Stimulated activated CD4-positive, alpha-beta T cell treated with anti-CD3 and anti-CD28 coated beads, Interleukin-12 subunit alpha, Interleukin-12 subunit beta, amount 100 ng/mL, for 4 hours (primary cell): ENCODE data around the gene NUBPL.
A peak's percentile ranks its signal among the peaks of the same experiment; 100 is the strongest.

Experiments used
- DNase-seq: peaks from one replicate; pipeline ENCODE4 v3.0.0-alpha.2; 2020

NUBPL gene

DNA sequence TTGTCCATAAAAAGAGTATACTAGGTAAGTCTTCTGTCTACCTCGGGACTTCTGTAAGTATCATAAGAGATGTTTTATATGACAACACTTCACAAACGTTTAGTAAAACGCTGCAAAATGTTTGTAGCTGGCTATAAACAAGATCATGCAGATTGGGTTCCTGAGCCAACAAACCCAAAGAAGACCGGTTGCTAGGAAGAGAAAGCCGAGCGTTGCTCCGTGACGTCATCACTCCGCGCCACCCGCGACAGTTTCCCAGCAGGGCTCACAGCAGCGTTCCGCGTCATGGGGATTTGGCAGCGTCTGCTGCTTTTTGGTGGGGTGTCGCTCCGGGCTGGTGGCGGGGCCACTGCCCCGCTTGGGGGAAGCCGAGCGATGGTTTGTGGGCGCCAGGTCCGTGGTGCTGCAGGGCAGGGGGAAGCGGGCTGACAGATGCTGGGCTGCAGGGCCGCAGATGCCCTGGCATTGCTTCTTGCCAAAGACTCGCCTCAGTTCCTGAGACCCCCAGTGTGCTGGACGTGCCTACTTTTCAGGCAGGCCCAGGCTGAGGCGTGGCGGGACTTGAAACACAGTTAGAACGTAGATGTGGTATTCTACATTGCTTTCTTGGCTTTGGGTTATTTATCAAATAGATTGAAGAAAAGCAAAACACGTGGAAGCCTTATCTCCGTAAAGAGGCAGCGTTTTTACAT lies at the start of gene NUBPL:
NUBPL (plus strand) TSS at position 250 of the 692 bp plus-strand sequence; CDS start at position 286, 36 bp downstream.
- DNase-seq, result peak; percentile 97

DNA sequence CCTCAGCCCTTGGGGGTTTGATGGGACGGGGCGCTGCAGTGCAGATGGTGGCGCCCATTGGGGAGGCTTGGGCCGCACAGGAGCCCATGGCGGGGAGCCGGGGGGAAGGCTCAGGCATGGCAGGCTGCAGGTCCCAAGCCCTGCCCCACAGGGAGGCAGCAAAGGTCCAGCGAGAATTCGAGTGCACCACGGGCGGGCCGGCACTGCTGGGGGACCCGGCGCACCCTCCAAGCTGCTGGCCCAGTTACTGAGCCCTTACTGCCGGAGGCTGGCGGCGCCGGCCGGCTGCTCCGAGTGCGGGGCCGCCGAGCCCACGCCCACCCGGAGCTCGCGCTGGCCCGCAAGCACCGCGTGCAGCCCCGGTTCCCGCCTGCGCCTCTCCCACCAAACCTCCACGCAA lies 34.1 kb upstream of the NUBPL start:
- DNase-seq, result no peak

DNA sequence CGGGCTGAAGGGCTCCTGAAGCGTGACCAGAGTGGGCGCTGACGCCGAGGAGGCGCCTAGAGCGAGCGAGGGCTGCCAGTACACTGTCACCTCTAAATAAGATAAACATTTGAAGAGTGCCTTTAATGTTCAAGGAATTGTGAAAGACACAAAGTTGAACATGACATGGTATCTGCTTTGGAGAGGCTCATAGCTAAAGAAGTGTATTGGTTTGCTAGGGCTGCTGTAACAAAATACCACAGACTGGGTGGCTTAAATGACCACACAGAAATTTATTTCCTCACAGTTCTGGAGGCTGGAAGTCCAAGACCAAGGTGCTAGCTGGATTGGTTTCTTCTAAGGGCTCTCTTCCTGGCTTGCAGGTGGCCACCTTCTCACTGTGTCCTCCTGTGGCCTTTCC lies 33.7 kb upstream of the NUBPL start:
- no peak for DNase-seq

DNA sequence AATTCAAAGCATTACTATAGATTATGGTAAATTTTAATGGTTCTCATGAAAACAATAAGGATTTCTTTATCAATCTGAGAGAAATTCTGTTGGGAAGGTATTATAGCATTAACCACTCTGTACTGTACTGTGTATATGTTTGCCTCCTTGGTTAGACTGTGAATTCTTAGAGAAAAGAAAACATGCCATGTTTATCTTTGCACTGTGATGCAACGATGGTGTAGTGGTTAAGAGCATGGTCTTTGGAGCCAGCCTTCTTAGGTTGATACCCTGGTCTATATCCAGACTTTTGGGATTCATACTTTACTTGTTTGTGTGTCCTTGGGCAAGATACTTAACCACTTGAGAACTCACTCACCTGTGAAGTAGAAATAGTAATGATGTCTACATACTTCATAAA lies 32.2 kb upstream of the NUBPL start:
- DNase-seq, result no peak

- no peak for DNase-seq
Observed at GRCh38 chr14:31530136-31530535, 31.1 kb upstream of the NUBPL start.

DNA sequence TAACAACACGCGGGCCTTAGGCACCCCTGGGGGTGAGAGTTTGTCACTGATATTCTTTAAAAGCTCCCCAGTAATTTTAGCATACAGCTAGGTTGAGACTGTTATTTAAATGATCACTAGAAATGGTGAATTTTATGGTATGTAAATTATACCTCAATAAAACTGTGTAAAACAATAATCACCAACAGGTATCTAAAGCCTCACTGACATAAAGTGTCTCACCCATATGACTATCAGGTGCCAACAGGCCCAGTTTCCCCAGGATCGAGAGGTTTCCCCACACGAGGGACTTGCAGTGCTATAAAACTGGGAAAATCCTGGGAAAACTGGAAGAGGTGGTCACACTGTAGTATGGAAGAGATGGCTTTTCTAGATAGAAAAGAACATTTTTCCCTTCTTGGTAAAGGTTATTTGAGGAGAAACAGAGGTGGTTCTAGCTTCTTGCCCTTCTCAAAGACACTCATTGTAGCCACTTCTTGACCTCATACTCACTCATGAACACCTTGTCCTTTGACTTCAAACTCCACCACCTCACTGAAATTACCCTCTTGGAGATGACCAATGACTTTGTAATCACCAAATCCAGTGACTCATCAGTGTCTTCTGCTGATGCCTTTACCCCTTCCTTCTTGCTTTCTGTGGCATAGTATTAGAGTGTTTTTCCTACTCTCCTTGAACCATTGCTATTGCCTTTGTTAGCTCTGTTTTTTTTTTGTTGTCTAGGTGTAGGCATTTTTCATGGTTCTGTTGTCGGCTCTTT lies 24.8 kb upstream of the NUBPL start:
- no peak for DNase-seq

DNA sequence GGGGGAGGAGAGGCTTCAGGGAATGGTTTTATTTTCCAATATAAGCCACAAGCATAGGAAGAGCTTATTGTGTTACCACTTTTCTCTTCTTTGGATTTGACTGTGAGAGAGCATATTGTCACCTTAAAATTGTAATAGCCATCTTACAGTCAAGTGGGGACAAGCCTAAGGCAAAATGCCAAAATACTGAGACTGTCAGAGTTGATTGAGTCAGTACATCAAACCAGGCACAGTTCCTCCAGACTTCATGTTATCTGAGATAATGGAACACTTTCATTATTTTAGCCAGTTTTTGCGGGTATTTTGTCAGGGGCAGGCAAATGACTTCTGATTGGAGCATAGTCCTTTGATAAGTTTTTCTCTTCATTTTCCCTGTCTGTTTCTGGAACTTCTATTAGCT lies 19.5 kb upstream of the NUBPL start:
- DNase-seq, result no peak

DNA sequence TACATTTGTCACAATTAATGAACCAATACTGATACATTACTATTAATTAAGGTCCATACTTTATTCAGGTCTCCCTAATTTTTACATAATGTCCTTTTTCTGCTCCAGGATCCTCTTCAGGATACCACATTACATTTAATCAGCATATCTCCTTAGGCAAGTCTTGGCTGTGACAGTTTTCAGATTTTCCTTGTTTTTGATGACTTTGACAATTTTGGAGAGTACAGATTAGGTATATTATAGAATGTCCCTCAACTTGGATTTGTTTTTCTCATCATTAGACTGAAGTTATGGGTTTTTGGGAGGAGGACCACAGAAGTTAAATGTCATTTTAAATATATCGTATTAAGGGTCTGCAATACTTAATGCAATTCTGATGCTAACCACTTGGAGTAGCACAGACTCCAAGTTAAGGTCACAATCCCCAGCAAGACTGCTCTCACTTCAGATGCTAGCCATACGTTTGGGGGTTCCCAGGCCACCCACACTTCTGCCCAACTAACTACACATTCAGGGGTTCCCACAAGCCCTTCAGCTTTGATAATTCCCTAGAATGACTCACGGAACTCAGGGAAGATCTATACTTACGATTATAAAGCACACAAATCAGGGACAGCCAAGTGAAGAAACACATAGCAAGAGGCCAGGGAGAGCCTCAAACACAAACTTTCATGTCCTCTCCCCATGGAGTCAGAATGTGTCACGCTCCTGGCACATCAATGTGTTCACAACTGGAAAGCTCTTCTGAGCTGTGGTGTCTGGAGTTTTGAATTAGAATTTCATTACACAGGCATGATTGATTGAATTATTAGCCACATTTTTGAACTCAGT lies 17.0 kb upstream of the NUBPL start:
- no peak for DNase-seq

DNA sequence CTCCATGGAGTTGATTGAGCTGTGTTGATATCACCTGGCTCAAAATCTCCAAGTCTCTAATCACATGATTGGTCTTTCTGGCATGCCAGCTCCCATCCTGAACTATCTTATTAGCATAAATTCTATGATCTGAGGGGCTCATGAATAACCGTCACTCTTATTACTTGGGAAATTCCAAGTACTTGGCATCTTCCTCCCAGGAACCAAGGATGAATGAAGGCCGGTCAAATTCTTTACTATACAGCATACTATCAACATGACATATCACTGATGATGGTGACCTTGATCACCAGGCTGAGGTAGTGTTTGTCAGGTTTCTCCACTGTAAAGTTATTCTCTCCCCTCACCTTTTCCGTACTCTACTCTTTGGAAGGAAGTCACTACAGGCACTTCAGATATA lies 16.4 kb upstream of the NUBPL start:
- no peak for DNase-seq

DNA sequence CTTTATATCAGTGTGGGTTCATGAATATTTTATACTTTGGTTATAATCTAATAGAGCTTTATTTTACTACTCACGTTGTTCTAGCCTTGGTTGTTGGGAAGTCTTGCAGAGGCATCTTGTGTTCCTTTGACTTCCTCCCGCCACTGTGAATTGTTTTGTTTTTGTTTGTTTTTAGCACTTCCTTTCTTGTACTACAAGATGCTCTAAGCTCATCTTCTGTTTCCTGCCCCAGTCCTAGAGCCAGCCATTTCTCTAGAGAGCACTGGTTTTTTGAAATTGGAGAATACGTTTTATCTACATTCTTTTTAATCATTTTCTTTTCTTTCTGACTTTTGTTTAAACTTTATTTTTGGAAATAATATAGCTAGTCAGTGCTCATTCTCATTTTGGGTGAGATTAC lies 15.9 kb upstream of the NUBPL start:
- DNase-seq, result no peak

DNA sequence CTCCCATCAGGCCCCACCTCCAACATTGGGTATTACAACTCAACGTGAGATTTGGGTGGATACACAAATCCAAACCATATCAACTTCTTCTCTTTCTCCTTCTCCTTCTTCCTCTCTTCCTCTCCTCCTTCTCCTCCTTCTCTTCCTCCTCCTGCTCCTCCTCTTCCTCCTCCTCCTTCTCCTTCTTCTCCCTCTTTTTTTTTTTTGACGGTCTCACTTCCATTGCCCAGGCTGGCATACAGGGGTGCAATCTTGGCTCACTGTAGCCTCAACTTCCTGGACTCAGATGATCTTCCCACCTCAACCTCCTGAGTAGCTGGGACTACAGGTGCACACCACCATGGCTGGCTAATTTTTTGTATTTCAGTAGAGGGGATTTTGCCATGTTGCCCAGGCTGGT lies 11.4 kb upstream of the NUBPL start:
- no peak for DNase-seq

DNA sequence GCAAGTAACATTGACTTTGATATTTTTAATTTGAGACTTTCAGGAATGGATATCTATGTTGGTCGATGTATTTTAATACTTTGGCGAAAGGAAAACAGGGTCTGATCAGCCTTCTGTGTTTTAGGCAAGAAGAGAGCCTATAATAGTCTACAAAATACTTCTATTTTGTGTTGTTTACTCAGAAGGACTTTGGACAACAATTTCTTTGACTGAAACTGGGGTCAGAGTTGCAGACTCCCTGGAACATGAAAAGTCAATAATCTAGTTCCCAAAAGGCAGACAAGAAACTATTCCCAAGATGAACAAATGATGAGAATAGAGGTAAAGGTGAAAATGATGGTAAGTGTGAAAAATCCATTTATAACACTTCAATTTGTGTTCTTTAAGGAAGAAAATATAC lies 10.6 kb upstream of the NUBPL start:
- DNase-seq, result no peak

DNA sequence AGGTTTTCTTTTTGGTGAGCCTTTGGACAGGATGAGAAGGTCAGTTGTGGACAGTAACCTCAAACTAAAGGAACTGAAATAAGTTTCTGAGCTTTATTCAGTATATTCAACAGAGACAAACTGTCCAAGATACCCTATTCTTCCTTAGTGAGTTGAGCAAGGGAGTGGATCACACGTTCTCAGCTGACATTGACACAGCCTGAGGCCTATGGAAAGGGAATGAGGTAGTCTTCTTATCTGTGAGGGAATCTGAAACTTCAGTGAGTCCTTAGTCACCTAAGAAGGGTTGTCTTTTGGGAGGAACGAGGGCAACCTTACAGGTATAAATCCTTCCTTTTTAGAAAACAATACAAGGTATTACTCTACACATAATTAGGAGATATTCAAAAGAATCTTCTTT lies 5.0 kb upstream of the NUBPL start:
- no peak for DNase-seq

DNA sequence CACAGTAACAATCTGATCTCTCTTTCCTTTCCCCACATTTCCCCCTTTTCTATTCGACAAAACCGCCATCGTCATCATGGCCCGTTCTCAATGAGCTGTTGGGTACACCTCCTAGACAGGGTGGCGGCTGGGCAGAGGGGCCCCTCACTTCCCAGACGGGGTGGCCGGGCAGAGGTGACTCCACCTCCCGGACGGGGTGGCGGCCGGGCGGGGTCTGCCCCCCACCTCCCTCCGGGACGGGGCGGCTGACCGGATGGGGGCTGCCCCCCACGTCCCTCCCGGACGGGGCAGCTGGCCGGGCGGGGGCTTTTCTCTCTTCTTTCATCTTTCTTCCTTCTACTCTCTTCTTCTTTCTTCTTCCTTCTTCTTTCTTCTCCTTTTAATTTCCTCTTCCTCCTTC lies 1.3 kb upstream of the NUBPL start:
- no peak for DNase-seq

DNA sequence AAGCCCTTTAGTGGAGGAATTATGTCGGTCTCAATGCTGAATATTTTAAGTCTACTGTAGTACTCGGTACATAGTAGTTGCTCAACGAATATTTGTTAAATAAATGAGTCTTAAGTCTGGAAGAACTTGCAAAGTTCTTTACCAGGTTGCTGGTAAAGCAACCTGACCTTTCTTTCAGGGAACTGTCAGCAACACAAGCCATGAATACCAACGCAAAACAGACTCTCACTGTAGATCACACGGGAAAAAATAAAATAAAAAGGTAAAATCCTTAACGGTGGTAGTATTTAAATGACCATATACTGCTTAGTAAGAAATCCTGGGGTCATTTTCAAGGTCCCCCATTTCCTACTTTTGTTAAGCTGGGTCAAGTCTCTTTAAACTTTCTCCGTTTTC lies 447 bp upstream of the NUBPL start:
- no peak for DNase-seq

DNA sequence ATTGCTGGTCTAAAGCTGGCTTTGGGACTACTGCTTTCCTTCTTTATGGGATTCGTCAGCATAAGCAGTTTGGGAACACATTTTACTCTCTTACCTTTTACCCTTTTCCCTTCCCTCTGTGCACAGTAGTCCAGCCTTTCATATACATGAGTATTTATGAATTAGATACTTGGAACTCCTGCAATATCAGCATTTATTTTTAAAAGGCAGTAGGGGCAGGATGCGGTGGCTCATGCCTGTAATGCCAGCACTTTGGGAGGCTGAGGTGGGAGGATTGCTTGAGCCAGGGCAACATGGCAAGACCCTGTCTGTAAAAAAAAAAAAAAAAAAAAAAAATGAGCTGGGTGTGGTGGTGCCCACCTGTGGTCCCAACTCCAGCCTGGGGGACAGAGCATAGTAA lies 3.0 kb downstream of the NUBPL start:
- DNase-seq, result no peak

GRCh38 chr14:31566456-31566855 lies 5.3 kb downstream of the NUBPL start:
- DNase-seq, result no peak

GRCh38 chr14:31567655-31568054 lies 6.5 kb downstream of the NUBPL start:
- DNase-seq, result no peak

- DNase-seq, result no peak
Observed at GRCh38 chr14:31568161-31568560, 7.0 kb downstream of the NUBPL start.

GRCh38 chr14:31568671-31569070 lies 7.5 kb downstream of the NUBPL start:
- DNase-seq, result no peak

DNA sequence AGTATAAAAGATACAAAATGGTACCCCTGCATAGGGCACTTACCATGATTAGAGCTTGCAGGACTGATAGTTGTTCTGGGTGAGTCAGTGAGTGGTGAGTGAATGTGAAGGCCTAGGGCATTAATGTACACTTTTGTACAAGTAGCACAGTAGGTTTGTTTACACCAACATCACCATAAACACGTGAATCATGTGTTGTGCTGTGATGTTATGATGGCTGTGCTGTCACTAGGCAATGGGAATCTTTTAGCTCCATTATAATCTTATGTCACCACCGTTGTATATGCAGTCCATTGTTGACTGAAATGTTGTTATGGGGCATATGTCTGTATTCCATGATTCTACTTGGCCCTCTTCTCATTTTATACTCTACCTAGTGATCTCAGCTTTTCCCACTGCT lies 11.8 kb downstream of the NUBPL start:
- no peak for DNase-seq

DNA sequence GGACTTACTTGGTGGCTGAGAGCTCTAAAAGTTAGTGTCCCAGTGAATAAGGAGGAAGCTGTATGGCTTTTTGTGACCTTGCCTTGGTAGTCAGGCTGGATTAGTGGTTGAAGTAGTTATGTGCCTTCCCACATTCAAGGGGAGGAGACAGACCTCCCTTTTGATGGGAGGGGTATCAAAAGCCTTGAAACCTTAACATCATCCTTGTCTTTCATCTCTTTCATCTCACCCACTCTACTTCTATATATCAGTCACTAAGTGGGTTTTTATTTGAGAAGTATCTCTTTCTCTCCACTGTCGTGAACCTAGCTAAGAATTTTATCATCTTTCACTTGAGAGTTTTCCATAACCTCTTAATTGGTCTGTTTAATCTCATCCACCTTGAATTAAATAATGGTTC lies 15.7 kb downstream of the NUBPL start:
- DNase-seq, result no peak

DNA sequence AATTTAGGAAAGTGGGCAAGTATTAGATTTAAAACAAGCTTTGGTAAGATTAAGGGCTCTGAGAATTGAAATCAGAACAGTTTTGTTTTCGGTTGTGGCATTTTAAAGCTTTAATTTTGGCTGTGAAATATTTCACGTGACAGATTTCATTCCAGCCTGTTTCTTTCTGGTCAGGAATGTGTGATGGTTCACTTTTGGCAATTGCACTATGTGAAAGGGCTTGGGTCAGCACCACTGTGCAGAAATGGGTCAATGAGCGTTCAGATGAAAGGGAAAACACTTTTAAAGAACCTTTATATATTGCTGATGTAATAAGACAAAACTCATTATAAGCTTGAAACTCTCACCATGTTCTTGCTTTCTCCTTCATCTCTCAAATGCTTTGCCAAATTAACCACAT lies 17.1 kb downstream of the NUBPL start:
- DNase-seq, result no peak
